Stimulated activated CD4-positive, alpha-beta T cell treated with anti-CD3 and anti-CD28 coated beads, Interleukin-15, amount 100 ng/mL, for 24 hours (primary cell): Measurements from ENCODE around the gene ENTR1.

Experiments
- DNase-seq: peaks from one replicate; pipeline ENCODE4 v3.0.0-alpha.2; 2020

ENTR1 gene

GRCh38 chr9:136372561-136373299 lies 37.7 kb downstream of the ENTR1 start:
- DNase-seq, result no peak

GRCh38 chr9:136372006-136372405 lies 38.4 kb downstream of the ENTR1 start:
- DNase-seq, result no peak

GRCh38 chr9:136371533-136371880 lies 38.9 kb downstream of the ENTR1 start:
- no peak for DNase-seq

GRCh38 chr9:136370687-136371532 lies 39.5 kb downstream of the ENTR1 start:
- DNase-seq, result no peak

GRCh38 chr9:136370037-136370436 lies 40.4 kb downstream of the ENTR1 start:
- no peak for DNase-seq

GRCh38 chr9:136368190-136368589 lies 42.2 kb downstream of the ENTR1 start:
- DNase-seq, result no peak

- DNase-seq, result no peak
Measured at GRCh38 chr9:136367296-136368145, 42.9 kb downstream of the ENTR1 start.

GRCh38 chr9:136366826-136367225 lies 43.6 kb downstream of the ENTR1 start:
- no peak for DNase-seq

GRCh38 chr9:136365775-136366222 lies 44.6 kb downstream of the ENTR1 start:
- no peak for DNase-seq

- DNase-seq, result no peak
Measured at GRCh38 chr9:136364942-136365774, 45.3 kb downstream of the ENTR1 start.

GRCh38 chr9:136363949-136364748 lies 46.3 kb downstream of the ENTR1 start:
- no peak for DNase-seq

- DNase-seq, result peak; percentile 98
Measured at GRCh38 chr9:136363106-136363948, 47.1 kb downstream of the ENTR1 start, which contains the start of gene DNLZ. DNLZ (minus strand) TSS chr9:136363744; CDS start chr9:136363714, 30 bp downstream.

- no peak for DNase-seq
Measured at GRCh38 chr9:136362450-136362784, 48.0 kb downstream of the ENTR1 start.

- no peak for DNase-seq
Measured at GRCh38 chr9:136361754-136362449, 48.5 kb downstream of the ENTR1 start.

- DNase-seq, result no peak
Measured at GRCh38 chr9:136361047-136361753, 49.2 kb downstream of the ENTR1 start.

- DNase-seq, result no peak
Measured at GRCh38 chr9:136359774-136360718, 50.4 kb downstream of the ENTR1 start.

- DNase-seq, result no peak
Measured at GRCh38 chr9:136358888-136359287, 51.5 kb downstream of the ENTR1 start.

- no peak for DNase-seq
Measured at GRCh38 chr9:136358016-136358415, 52.4 kb downstream of the ENTR1 start.
